ENCODE data around the gene COX5A.
"Not testable (repeated sequence)": the region's sequence is repeated elsewhere in the genome, so short reads cannot be mapped to it uniquely, and the experiment has no call there.

Gene COX5A

DNA sequence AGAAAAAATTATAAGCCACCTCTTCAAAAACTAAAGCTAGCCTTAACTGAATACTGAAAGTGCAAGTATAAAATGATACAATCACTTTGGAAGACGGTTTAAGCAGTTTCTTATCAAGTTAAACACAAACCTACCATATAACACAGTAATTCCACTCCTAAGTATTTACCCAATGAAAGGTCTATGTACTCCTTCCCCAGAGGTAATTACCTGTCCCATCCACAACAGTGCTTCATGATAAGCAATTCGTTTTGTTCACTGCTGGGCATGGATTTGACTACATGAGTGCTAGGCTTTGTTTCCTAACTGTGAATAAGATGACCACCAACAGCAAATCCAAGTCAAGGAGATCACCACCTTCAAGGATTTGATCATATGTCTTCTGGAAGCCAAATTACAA lies 4.3 kb downstream of the COX5A start:
- no peak overlapping the region for H3K27ac ChIP-seq
- TF ChIP-seq, protein P1, sequence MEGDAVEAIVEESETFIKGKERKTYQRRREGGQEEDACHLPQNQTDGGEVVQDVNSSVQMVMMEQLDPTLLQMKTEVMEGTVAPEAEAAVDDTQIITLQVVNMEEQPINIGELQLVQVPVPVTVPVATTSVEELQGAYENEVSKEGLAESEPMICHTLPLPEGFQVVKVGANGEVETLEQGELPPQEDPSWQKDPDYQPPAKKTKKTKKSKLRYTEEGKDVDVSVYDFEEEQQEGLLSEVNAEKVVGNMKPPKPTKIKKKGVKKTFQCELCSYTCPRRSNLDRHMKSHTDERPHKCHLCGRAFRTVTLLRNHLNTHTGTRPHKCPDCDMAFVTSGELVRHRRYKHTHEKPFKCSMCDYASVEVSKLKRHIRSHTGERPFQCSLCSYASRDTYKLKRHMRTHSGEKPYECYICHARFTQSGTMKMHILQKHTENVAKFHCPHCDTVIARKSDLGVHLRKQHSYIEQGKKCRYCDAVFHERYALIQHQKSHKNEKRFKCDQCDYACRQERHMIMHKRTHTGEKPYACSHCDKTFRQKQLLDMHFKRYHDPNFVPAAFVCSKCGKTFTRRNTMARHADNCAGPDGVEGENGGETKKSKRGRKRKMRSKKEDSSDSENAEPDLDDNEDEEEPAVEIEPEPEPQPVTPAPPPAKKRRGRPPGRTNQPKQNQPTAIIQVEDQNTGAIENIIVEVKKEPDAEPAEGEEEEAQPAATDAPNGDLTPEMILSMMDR (IDR thresholded peaks at IDR 0.05) = no peak
- H3K4me3 ChIP-seq = no peak overlapping the region
- DNase-seq (ENCODE audit: low spot score) = no peak

DNA sequence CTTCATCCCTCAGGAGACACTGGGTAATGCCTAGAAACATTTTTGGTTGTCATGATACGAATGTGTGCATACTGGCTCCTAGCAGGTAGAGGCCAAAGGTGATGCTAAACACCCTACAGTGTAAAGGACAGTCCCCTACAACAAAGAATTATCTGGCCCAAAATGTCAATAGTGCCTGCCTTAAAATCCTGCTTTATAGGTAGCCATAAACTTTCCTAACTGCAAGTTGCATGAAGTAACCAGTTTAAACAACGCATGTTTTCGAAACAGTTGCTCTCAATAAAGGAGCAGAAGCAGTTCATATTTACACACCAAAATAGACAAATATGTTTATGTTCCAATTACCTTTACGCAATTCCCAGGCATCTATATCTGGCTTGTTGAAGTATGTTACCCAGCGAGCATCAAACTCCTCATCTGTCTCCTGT lies 9.1 kb downstream of the COX5A start:
- Histone ChIP-seq H3K4me3 (no peak overlapping the region), H3K27ac (no peak overlapping the region)
- TF ChIP-seq, protein P1 (IDR thresholded peaks at IDR 0.05) = no peak
- DNase-seq (ENCODE audit: low spot score) = no peak

DNA sequence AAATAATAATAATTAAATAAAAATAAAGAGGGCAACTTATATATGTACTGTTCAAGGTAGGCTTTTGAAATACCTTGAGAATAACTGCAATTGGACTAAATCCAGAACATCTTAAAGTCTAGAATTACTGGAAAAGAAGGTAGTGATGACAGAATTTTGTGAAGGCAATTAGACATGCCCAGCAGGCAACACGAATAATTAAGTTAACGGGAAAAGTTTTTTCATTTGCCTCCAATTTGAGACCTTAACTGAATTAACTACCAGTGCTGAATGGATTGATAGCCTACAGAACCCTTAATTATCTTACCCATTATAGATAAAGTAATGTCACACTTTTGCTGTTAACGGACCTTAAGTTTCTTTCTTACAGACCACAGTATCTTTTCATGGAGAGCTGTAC lies 13.3 kb downstream of the COX5A start:
- TF ChIP-seq, protein P1 (IDR thresholded peaks at IDR 0.05) = no peak
- DNase-seq (ENCODE audit: low spot score) = no peak
- H3K4me3 ChIP-seq = no peak overlapping the region
- no peak overlapping the region for H3K27ac ChIP-seq

DNA sequence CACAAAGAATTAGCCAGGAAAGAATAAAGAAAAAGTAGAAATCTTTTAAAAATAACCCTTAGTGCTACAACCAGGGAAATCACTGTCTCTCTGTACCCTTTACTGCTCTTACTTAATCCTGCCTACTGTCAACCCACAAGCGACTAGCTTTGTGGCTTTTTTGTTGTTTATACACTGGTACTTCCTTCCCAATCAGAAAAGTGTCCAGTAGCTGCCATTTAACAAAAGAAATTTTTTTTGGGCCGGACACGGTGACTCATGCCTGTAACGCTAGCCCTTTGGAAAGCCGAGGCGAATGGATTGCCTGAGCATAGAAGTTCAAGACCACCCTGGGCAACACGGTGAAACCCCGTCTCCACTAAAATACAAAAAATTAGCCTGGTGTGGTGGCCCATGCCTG lies 17.4 kb downstream of the COX5A start:
- TF ChIP-seq, protein P1 (IDR thresholded peaks at IDR 0.05) = no peak

DNA sequence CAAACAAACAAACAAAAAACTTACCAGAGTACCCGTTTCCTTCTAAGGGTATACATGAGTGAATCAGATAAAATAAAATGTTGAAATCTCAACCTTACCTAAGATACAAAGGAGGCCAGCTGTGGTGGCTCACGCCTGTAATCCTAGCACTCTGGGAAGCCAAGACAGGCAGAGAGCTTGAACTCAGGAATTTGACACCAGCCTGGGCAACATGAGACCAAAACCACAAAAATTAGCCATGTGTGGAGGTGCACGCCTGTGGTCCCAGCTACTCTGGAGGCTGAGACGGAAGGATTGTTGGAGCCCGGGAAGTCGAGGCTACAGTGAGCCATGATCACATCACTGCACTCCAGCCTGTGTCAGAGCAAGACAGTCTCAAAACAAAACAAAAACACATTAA lies 20.2 kb downstream of the COX5A start:
- H3K4me3 ChIP-seq = no peak overlapping the region
- TF ChIP-seq, protein P1 (IDR thresholded peaks at IDR 0.05) = no peak
- DNase-seq (ENCODE audit: low spot score) = no peak

More for the DNA sequence above, 17.4 kb downstream of the COX5A start:
- no peak for DNase-seq (ENCODE audit: low spot score)
- no peak overlapping the region for H3K4me3 ChIP-seq
- H3K27ac ChIP-seq = no peak overlapping the region

DNA sequence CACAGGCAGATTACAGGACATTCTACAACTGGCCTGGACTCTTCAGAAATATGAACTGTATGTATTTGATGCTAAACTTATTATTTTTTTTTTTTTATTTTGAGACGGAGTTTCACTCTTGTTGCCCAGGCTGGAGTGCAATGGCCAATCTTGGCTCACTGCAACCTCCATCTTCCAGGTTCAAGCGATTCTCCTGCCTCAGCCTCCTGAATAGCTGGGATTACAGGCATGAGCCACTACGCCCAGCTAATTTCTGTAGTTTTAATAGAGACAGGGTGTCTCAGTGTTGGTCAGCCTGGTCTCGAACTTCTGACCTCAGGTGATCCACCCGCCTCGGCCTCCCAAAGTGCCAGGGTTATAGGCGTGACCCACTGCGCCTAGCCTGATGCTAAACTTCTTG lies 24.1 kb downstream of the COX5A start:
- H3K27ac ChIP-seq; DNase-seq (ENCODE audit: low spot score); H3K4me3 ChIP-seq: not testable (repeated sequence)

More for the DNA sequence above, 20.2 kb downstream of the COX5A start:
- no peak overlapping the region for H3K27ac ChIP-seq

DNA sequence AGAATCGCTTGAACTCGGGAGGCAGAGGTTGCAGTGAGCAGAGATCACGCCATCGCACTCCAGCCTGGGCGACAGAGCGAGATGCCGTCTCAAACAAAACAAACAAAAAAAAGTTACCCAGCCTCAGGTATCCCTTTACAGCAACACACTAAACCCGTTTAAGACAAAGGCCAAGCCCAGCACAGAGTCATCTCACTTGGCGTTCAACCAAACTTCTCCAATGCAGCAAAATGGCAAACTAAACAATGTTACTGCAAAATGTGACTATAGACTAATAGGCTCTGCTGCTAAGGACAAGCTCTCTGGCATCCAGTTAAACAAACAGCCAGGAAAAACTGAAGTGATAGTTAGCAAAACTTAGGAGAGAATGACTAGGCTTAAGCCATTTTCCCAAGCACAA lies 24.8 kb downstream of the COX5A start:
- TF ChIP-seq, protein P1 (IDR thresholded peaks at IDR 0.05) = no peak
- no peak for DNase-seq (ENCODE audit: low spot score)
- Histone ChIP-seq H3K4me3 (no peak overlapping the region), H3K27ac (no peak overlapping the region)

DNA sequence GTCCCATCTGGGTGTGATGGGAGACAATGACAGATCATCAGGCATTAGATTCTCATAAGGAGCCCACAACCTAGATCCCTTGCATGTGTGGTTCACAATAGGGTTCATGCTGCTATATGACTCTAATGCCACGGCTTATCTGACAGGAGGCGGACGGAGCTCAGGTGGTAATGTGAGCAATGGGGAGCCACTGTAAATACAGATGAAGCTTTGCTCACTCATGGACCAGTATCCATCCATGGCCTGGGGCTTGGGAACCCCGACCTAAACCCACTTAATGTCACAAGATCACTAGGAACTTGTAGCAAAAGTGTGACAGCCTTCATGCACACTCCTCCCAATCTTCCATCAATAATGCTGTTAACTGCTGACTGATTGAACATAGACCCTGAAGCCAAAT lies 29.2 kb downstream of the COX5A start:
- TF ChIP-seq, protein P1 (IDR thresholded peaks at IDR 0.05) = no peak
- Histone ChIP-seq H3K27ac (no peak overlapping the region), H3K4me3 (no peak overlapping the region)
- no peak for DNase-seq (ENCODE audit: low spot score)

Data from coronary artery (tissue), 2 donors.